ENCODE measurements around the gene GOLGA6C. TPM values are rescaled to one million over a fixed set of nuclear protein-coding genes. Genes with fewer than 3 reads are reported as not detected.

GOLGA6C gene
- total RNA-seq, 1 experiment from 2014 or later, result not detected

- H3K9me3 ChIP-seq (ENCODE audit: control insufficient read depth, low read depth, low read length), result no peaks in the 10 kb centered on the region
- peaks cover 54% of the 10 kb centered on the region for H3K27me3 Mint-ChIP-seq (ENCODE audit: low read depth)
Measured at GRCh38 chr15:75229191-75230015, 28.7 kb upstream of the GOLGA6C start.

More at GRCh38 chr15:75229191-75230015, 28.7 kb upstream of the GOLGA6C start:
- H2BK20ac ChIP-seq (ENCODE audit: low read depth, low read length, poor library complexity, severe bottlenecking), result no peak overlapping the region
- H2AFZ ChIP-seq (ENCODE audit: low read length), result no peak overlapping the region
- H4K5ac ChIP-seq (ENCODE audit: insufficient read length, low read depth, low read length), result no peak overlapping the region
- H3K56ac ChIP-seq (ENCODE audit: insufficient read length, low read depth, low read length), result no peak overlapping the region
- no peaks in the 10 kb centered on the region for H3K9me3 Mint-ChIP-seq
- no peak overlapping the region for H3K18ac ChIP-seq (ENCODE audit: insufficient read length, low read depth, low read length)
- no peak overlapping the region for H2AK5ac ChIP-seq (ENCODE audit: insufficient read length, low read length)
- no peaks in the 10 kb centered on the region for H4K20me1 ChIP-seq (ENCODE audit: control insufficient read depth, insufficient read depth, insufficient read length)
- H3K4me3 Mint-ChIP-seq, result no peak overlapping the region
- no peak overlapping the region for H3T11ph ChIP-seq (ENCODE audit: low read length)
- H2BK5ac ChIP-seq (ENCODE audit: insufficient read length, low read length), result no peak overlapping the region
- TF ChIP-seq, protein P1, sequence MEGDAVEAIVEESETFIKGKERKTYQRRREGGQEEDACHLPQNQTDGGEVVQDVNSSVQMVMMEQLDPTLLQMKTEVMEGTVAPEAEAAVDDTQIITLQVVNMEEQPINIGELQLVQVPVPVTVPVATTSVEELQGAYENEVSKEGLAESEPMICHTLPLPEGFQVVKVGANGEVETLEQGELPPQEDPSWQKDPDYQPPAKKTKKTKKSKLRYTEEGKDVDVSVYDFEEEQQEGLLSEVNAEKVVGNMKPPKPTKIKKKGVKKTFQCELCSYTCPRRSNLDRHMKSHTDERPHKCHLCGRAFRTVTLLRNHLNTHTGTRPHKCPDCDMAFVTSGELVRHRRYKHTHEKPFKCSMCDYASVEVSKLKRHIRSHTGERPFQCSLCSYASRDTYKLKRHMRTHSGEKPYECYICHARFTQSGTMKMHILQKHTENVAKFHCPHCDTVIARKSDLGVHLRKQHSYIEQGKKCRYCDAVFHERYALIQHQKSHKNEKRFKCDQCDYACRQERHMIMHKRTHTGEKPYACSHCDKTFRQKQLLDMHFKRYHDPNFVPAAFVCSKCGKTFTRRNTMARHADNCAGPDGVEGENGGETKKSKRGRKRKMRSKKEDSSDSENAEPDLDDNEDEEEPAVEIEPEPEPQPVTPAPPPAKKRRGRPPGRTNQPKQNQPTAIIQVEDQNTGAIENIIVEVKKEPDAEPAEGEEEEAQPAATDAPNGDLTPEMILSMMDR (conservative IDR thresholded peaks at IDR 0.05), result no peak
- no CpG with 5 or more reads among the region's 21 CpGs for whole genome bisulfite sequencing (ENCODE audit: extremely low coverage, insufficient read length, low lambda C conversion rate)
- H4K91ac ChIP-seq (ENCODE audit: insufficient read length, low read depth, low read length), result no peak overlapping the region
- peaks cover 9 to 10% of the 10 kb centered on the region in 2 experiments for H3K4me1 Mint-ChIP-seq
- no peaks in the 10 kb centered on the region for H3K23me2 ChIP-seq (ENCODE audit: insufficient read length, low read depth, low read length, poor library complexity, severe bottlenecking)
- H3K27ac Mint-ChIP-seq, result no peak overlapping the region; a peak in 1 of 7 replicates
- no peak overlapping the region for H3K4me2 ChIP-seq (ENCODE audit: insufficient read depth, insufficient read length, low read length)
- peaks cover 0 to 2% (median 0%) of the 10 kb centered on the region in 3 experiments; a peak in 2 of 7 replicates for H3K36me3 Mint-ChIP-seq (ENCODE audit: insufficient read depth in 1 of 3, low read depth in 3 of 3)
- H3K27me3 ChIP-seq (ENCODE audit: insufficient read depth, low read length), result no peaks in the 10 kb centered on the region; the same call in 1 of the 2 replicates
- H3K79me2 ChIP-seq (ENCODE audit: insufficient read depth, low read length), result no peaks in the 10 kb centered on the region
- no peak overlapping the region for H3K9ac ChIP-seq (ENCODE audit: extremely low read depth, insufficient read length, low read length)
- no peak overlapping the region for H3K23ac ChIP-seq (ENCODE audit: insufficient read length, low read depth, low read length)
- no peak overlapping the region for H2BK12ac ChIP-seq (ENCODE audit: insufficient read length, low read depth, low read length)
- H2BK15ac ChIP-seq (ENCODE audit: low read depth, low read length), result no peak overlapping the region
- H2BK120ac ChIP-seq (ENCODE audit: low read depth, low read length, poor library complexity, severe bottlenecking), result no peak overlapping the region
- H4K8ac ChIP-seq (replicated peaks; ENCODE audit: insufficient read length, low read depth, low read length), result no peak overlapping the region
- no peaks in the 10 kb centered on the region for H3K79me1 ChIP-seq (ENCODE audit: insufficient read depth, low read depth, low read length, poor library complexity, severe bottlenecking)
- DNase-seq, result no peak
- no peaks in the 10 kb centered on the region; the same call in 1 of the 2 replicates for H3K4me1 ChIP-seq (ENCODE audit: insufficient read depth, low read length)
- H3K4ac ChIP-seq (ENCODE audit: low read depth, low read length), result no peak overlapping the region
- no peak overlapping the region for H3K27ac ChIP-seq (ENCODE audit: insufficient read length, low read depth, low read length)
- no peak overlapping the region for H3K14ac ChIP-seq (ENCODE audit: insufficient read depth, low read length)

All from H9 (cell line).